Measurements from ENCODE around the gene ARPP19. TPM values are rescaled to one million over a fixed set of nuclear protein-coding genes. Genes with fewer than 3 reads are reported as not detected.

Gene ARPP19
- total and polyA plus RNA-seq, 7 donors, result 26.4 to 177 (median 110) TPM

Other genes starting within 250 kb of the ARPP19 start
- gene MYO5A, start 40.1 kb downstream of the ARPP19 start, total RNA-seq, result 10 to 100 TPM; 23.5 to 46.0 (median 26.3) TPM
- 1 to 10 TPM; 2.1 to 6.5 (median 4.8) TPM for gene MYO5A, start 40.1 kb downstream of the ARPP19 start, polyA plus RNA-seq
- gene ATOSA, start 110.4 kb upstream of the ARPP19 start, total RNA-seq, result 10 to 100 TPM; 50.1 to 90.3 (median 82.2) TPM
- 10 to 100 TPM; 21.0 to 26.1 (median 25.5) TPM for gene ATOSA, start 110.4 kb upstream of the ARPP19 start, polyA plus RNA-seq
- under 1 TPM in 1 of 4 donors, not detected in 3; 0.36 TPM for gene ONECUT1, start 221.3 kb upstream of the ARPP19 start, total RNA-seq
- not detected for gene ONECUT1, start 221.3 kb upstream of the ARPP19 start, polyA plus RNA-seq